Activated CD4-positive, alpha-beta T cell treated with anti-CD3 and anti-CD28 coated beads, Interleukin-2, amount 50 U/mL, for 48 hours (primary cell): ENCODE measurements around the gene STH.
A peak's percentile ranks its signal among the peaks of the same experiment; 100 is the strongest.
"Not testable (repeated sequence)": the region's sequence is repeated elsewhere in the genome, so short reads cannot be mapped to it uniquely, and the experiment has no call there.

ENCODE experiments used
- DNase-seq, 2 experiments: peaks; one replicate each; pipeline ENCODE4 v3.0.0-alpha.2; 2020

STH gene

GRCh38 chr17:45987706-45988105, 11.3 kb upstream of the STH start:
- no peak for DNase-seq

GRCh38 chr17:45989759-45990158, 9.3 kb upstream of the STH start:
- no peak for DNase-seq

GRCh38 chr17:45990886-45991285, 8.2 kb upstream of the STH start:
- DNase-seq = no peak

- no peak for DNase-seq
These were observed 7.7 kb upstream of the STH start for GRCh38 chr17:45991341-45991740.

- no peak for DNase-seq
These were observed 6.9 kb upstream of the STH start for GRCh38 chr17:45992175-45992574.

GRCh38 chr17:45992904-45993303, 6.1 kb upstream of the STH start:
- DNase-seq = no peak

GRCh38 chr17:45993962-45994627, 5.0 kb upstream of the STH start:
- no peak for DNase-seq

- DNase-seq = no peak
These were observed 4.1 kb upstream of the STH start for GRCh38 chr17:45994987-45995386.

GRCh38 chr17:45995627-45996270, 3.3 kb upstream of the STH start:
- DNase-seq = no peak

- no peak for DNase-seq
These were observed 2.6 kb upstream of the STH start for GRCh38 chr17:45996282-45996937.

- DNase-seq = no peak
These were observed 1.9 kb upstream of the STH start for GRCh38 chr17:45997166-45997565.

GRCh38 chr17:45997624-45998023, 1.4 kb upstream of the STH start:
- no peak for DNase-seq

GRCh38 chr17:45999900-46000290, 845 bp downstream of the STH start:
- DNase-seq = no peak

GRCh38 chr17:46000292-46000691, 1.2 kb downstream of the STH start:
- no peak for DNase-seq

GRCh38 chr17:46000757-46001156, 1.7 kb downstream of the STH start:
- no peak for DNase-seq

GRCh38 chr17:46001390-46002310, 2.6 kb downstream of the STH start:
- DNase-seq = no peak

- peak; percentile 74 to 82 for DNase-seq
These were observed 3.4 kb downstream of the STH start for GRCh38 chr17:46002311-46002972.

- no peak for DNase-seq
These were observed 3.9 kb downstream of the STH start for GRCh38 chr17:46002973-46003316.

GRCh38 chr17:46003907-46004748, 5.1 kb downstream of the STH start:
- DNase-seq = no peak

GRCh38 chr17:46006082-46006481, 7.0 kb downstream of the STH start:
- DNase-seq = not testable (repeated sequence)

- no peak for DNase-seq
These were observed 8.5 kb downstream of the STH start for GRCh38 chr17:46007461-46007965.

- no peak for DNase-seq
These were observed 9.5 kb downstream of the STH start for GRCh38 chr17:46008591-46008990.
